H1 (cell line): Measurements from ENCODE around the gene RAB22A. TPM values are rescaled to one million over a fixed set of nuclear protein-coding genes. Genes with fewer than 3 reads are reported as not detected.

Experiments used
- CTBP2 ChIP-seq: IDR thresholded peaks from 2 replicates; pipeline ENCODE4 v1.7.0; 2011; ENCODE audit warnings: borderline replicate concordance, mild to moderate bottlenecking, moderate library complexity, mixed read lengths, low read length; ENCODE audit not compliant: insufficient read depth, insufficient read length
- GABPA ChIP-seq: IDR thresholded peaks from 2 replicates; pipeline ENCODE4 v1.6.1; 2011; ENCODE audit warnings: mild to moderate bottlenecking, low read length, moderate library complexity, borderline replicate concordance; ENCODE audit not compliant: insufficient read depth
- HDAC2 ChIP-seq, 2 experiments: fragments of 300-600 bp in 1 of 2; sonication (generic) in 1 of 2; IDR thresholded peaks; 2 replicates each; pipeline ENCODE4 v1.6.1; 2011 to 2012; ENCODE audit warnings: low read depth in 2 of 2, low read length in 2 of 2, mild to moderate bottlenecking in 2 of 2, moderate library complexity in 2 of 2, borderline replicate concordance in 1 of 2, inconsistent platforms in 1 of 2
- KDM5A ChIP-seq: fragments of 200-600 bp; IDR thresholded peaks from 2 replicates; pipeline ENCODE4 v1.7.1; 2012; ENCODE audit warnings: mild to moderate bottlenecking, low read length, inconsistent platforms, mixed read lengths
- RBBP5 ChIP-seq: IDR thresholded peaks from 2 replicates; pipeline ENCODE4 v1.7.1; 2012; ENCODE audit warnings: low read depth, mild to moderate bottlenecking, inconsistent platforms, low read length, moderate library complexity, borderline replicate concordance
- SIX5 ChIP-seq: IDR thresholded peaks from 2 replicates; pipeline ENCODE4 v1.6.1; 2011; ENCODE audit warnings: mild to moderate bottlenecking, low read depth, low read length
- TAF7 ChIP-seq: optimal IDR thresholded peaks from 2 replicates; pipeline ENCODE3; 2011; ENCODE audit warnings: low read depth, mild to moderate bottlenecking, inconsistent platforms, low read length, moderate library complexity, borderline replicate concordance
- TBP ChIP-seq: IDR thresholded peaks from 2 replicates; pipeline ENCODE4 v1.6.1; 2011; ENCODE audit warnings: low read depth, low read length, improper control_type of control experiment
- polyA plus RNA-seq, 7 experiments: library from polyadenylated mRNA; depleted of rRNA in 3 of 7; stranded (reverse) in 5 of 7; unstranded in 2 of 7; fragments of >200 nt in 5 of 7; fragments of 200-250 nt in 2 of 7; gene quantifications; 1 replicate in 5 of 7; 2 replicates in 1 of 7; 4 replicates in 1 of 7; pipeline versions ENCODE4 v1.2.1 to v1.2.3, GENCODE V29; 2011 to 2013; ENCODE audit warnings: missing spikeins in 2 of 7, mixed read lengths in 2 of 7
- total RNA-seq: library from RNA; stranded (reverse); fragmentation: NEBNext Ultra II Directional; extraction: Animal tissue kit (Norgen Biotek cat#: 25700); gene quantifications from 2 replicates; pipeline ENCODE4 v1.2.1, GENCODE V29; 2021
- TF ChIP-seq, protein P1 (sequence below): fragments of 300-600 bp; sonication (generic); IDR thresholded peaks from 2 replicates; pipeline ENCODE4 v1.7.1; 2012; ENCODE audit warnings: low read length, moderate library complexity, mild to moderate bottlenecking, inconsistent platforms; ENCODE audit not compliant: insufficient replicate concordance
- TF ChIP-seq, protein P2 (sequence below): IDR thresholded peaks from 2 replicates; pipeline ENCODE4 v1.6.1; 2011; ENCODE audit warnings: low read depth, mild to moderate bottlenecking, low read length; ENCODE audit not compliant: insufficient read depth

The RAB22A gene
- total and polyA plus RNA-seq, 2 of the 8 experiments (the other 6 are each of a cell fraction or from before 2014, with no cell fraction given), result 3.1 to 6.6 TPM

DNA sequence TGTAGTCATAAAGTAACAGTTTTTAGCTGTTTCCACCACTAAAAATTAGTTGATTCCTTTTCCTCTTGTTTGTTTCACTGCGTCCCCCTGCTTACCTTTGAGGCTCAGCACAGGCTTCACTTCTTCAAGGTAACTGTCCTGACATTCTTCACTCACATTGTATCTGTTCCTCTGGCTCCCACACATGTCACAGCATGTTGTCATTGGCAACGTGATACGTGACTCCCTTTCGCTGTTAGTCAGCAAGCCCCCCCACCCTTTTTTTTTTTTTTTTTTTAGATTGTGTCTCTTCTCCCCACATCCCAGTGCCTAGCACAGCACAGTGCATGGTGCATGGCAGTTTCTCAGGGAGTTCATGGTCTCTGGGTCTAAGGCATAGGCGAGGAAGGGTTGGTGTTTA is 92.8 kb downstream of the RAB22A start (continued):
- TF ChIP-seq, protein P1, sequence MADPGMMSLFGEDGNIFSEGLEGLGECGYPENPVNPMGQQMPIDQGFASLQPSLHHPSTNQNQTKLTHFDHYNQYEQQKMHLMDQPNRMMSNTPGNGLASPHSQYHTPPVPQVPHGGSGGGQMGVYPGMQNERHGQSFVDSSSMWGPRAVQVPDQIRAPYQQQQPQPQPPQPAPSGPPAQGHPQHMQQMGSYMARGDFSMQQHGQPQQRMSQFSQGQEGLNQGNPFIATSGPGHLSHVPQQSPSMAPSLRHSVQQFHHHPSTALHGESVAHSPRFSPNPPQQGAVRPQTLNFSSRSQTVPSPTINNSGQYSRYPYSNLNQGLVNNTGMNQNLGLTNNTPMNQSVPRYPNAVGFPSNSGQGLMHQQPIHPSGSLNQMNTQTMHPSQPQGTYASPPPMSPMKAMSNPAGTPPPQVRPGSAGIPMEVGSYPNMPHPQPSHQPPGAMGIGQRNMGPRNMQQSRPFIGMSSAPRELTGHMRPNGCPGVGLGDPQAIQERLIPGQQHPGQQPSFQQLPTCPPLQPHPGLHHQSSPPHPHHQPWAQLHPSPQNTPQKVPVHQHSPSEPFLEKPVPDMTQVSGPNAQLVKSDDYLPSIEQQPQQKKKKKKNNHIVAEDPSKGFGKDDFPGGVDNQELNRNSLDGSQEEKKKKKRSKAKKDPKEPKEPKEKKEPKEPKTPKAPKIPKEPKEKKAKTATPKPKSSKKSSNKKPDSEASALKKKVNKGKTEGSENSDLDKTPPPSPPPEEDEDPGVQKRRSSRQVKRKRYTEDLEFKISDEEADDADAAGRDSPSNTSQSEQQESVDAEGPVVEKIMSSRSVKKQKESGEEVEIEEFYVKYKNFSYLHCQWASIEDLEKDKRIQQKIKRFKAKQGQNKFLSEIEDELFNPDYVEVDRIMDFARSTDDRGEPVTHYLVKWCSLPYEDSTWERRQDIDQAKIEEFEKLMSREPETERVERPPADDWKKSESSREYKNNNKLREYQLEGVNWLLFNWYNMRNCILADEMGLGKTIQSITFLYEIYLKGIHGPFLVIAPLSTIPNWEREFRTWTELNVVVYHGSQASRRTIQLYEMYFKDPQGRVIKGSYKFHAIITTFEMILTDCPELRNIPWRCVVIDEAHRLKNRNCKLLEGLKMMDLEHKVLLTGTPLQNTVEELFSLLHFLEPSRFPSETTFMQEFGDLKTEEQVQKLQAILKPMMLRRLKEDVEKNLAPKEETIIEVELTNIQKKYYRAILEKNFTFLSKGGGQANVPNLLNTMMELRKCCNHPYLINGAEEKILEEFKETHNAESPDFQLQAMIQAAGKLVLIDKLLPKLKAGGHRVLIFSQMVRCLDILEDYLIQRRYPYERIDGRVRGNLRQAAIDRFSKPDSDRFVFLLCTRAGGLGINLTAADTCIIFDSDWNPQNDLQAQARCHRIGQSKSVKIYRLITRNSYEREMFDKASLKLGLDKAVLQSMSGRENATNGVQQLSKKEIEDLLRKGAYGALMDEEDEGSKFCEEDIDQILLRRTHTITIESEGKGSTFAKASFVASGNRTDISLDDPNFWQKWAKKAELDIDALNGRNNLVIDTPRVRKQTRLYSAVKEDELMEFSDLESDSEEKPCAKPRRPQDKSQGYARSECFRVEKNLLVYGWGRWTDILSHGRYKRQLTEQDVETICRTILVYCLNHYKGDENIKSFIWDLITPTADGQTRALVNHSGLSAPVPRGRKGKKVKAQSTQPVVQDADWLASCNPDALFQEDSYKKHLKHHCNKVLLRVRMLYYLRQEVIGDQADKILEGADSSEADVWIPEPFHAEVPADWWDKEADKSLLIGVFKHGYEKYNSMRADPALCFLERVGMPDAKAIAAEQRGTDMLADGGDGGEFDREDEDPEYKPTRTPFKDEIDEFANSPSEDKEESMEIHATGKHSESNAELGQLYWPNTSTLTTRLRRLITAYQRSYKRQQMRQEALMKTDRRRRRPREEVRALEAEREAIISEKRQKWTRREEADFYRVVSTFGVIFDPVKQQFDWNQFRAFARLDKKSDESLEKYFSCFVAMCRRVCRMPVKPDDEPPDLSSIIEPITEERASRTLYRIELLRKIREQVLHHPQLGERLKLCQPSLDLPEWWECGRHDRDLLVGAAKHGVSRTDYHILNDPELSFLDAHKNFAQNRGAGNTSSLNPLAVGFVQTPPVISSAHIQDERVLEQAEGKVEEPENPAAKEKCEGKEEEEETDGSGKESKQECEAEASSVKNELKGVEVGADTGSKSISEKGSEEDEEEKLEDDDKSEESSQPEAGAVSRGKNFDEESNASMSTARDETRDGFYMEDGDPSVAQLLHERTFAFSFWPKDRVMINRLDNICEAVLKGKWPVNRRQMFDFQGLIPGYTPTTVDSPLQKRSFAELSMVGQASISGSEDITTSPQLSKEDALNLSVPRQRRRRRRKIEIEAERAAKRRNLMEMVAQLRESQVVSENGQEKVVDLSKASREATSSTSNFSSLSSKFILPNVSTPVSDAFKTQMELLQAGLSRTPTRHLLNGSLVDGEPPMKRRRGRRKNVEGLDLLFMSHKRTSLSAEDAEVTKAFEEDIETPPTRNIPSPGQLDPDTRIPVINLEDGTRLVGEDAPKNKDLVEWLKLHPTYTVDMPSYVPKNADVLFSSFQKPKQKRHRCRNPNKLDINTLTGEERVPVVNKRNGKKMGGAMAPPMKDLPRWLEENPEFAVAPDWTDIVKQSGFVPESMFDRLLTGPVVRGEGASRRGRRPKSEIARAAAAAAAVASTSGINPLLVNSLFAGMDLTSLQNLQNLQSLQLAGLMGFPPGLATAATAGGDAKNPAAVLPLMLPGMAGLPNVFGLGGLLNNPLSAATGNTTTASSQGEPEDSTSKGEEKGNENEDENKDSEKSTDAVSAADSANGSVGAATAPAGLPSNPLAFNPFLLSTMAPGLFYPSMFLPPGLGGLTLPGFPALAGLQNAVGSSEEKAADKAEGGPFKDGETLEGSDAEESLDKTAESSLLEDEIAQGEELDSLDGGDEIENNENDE, result no peak
- TF ChIP-seq GABPA (no peak), SIX5 (no peak), RBBP5 (no peak), TAF7 (no peak), TBP (no peak), HDAC2 (IDR thresholded peaks at IDR 0.05; ENCODE audit: borderline replicate concordance in 1 of 2, low read depth in 2 of 2, low read length in 2 of 2) (no peak), CTBP2 (no peak), KDM5A (no peak)
- TF ChIP-seq, protein P2, sequence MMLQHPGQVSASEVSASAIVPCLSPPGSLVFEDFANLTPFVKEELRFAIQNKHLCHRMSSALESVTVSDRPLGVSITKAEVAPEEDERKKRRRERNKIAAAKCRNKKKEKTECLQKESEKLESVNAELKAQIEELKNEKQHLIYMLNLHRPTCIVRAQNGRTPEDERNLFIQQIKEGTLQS, result no peak
